Tibial nerve (tissue), 4 donors: ENCODE results near the gene SPTB. TPM values are rescaled to one million over a fixed set of nuclear protein-coding genes. Genes with fewer than 3 reads are reported as not detected.

Experiments used
- DNase-seq, 2 donors: peaks; one replicate each; pipeline ENCODE4 v3.0.0-alpha.2; 2019; ENCODE audit warnings: low spot score in 2 of 2
- H3K27ac ChIP-seq, 4 donors: fragments of 200-600 bp; sonication (generic) in 3 of 4; one replicate each; pipeline ENCODE4 v1.5.1; 2017 to 2019; ENCODE audit warnings: mild to moderate bottlenecking in 1 of 4
- H3K27me3 ChIP-seq, 2 donors: fragments of 200-600 bp; sonication (generic) in 1 of 2; one replicate each; pipeline versions ENCODE4 v1.5.1 to v1.6.0; 2017 to 2019
- H3K36me3 ChIP-seq, 3 donors: fragments of 200-600 bp; sonication (generic); one replicate each; pipeline ENCODE4 v1.5.1; 2018 to 2019
- H3K4me1 ChIP-seq, 4 donors: fragments of 200-600 bp; sonication (generic) in 3 of 4; one replicate each; pipeline ENCODE4 v1.5.1; 2017 to 2019
- H3K4me3 ChIP-seq, 4 donors: fragments of 200-600 bp; sonication (generic) in 3 of 4; one replicate each; pipeline ENCODE4 v1.5.1; 2017 to 2019; ENCODE audit warnings: mild to moderate bottlenecking in 1 of 4, moderate library complexity in 1 of 4
- H3K9me3 ChIP-seq, 4 donors: fragments of 200-600 bp; sonication (generic) in 3 of 4; one replicate each; pipeline ENCODE4 v1.5.1; 2017 to 2019
- CTCF ChIP-seq, 5 experiments: fragments of 200-600 bp in 3 of 5; fragments of 450-650 bp in 2 of 5; sonication (generic) in 3 of 5; IDR thresholded peaks; one replicate each; pipeline ENCODE4 v1.5.1; 2016 to 2019; ENCODE audit warnings: antibody characterized with exemption in 5 of 5, mild to moderate bottlenecking in 3 of 5, moderate library complexity in 2 of 5
- EP300 ChIP-seq, 2 donors: sonication (generic); formaldehyde crosslinking; IDR thresholded peaks; one replicate each; pipeline ENCODE4 v1.6.1; 2017; ENCODE audit warnings: antibody characterized with exemption in 2 of 2, mild to moderate bottlenecking in 1 of 2
- POLR2A ChIP-seq, 2 donors: fragments of 450-650 bp; IDR thresholded peaks; one replicate each; pipeline ENCODE4 v1.6.1; 2017; ENCODE audit warnings: antibody characterized with exemption in 2 of 2, mild to moderate bottlenecking in 2 of 2, moderate library complexity in 2 of 2
- WGBS, 2 donors: methylation state at CpG; one replicate each; pipeline ENCODE4 v1.1.5; 2018; 5-methylcytosine and 5-hydroxymethylcytosine counted together
- total RNA-seq, 4 donors: library from RNA; depleted of rRNA; stranded (reverse); fragments of >200 nt; gene quantifications; one replicate each; pipeline ENCODE4 v1.1.0, GENCODE V29; 2016

Gene SPTB
- total RNA-seq, 4 donors from 2014 or later, result 4.5 to 12.6 (median 9.2) TPM

- no peak for DNase-seq
- H3K27me3 ChIP-seq, result no peaks in the 10 kb centered on the region
- H3K4me3 ChIP-seq, result peak overlapping the region; percentile 10 to 90 (median 84)
- H3K36me3 ChIP-seq, result no peaks in the 10 kb centered on the region
- H3K9me3 ChIP-seq, result no peaks in the 10 kb centered on the region
- peak overlapping the region; percentile 79 to 98 (median 91) for H3K27ac ChIP-seq
- TF ChIP-seq CTCF (IDR thresholded peaks at IDR 0.05), result no peak
- TF ChIP-seq EP300 (IDR thresholded peaks at IDR 0.05), result no peak
- TF ChIP-seq POLR2A (IDR thresholded peaks at IDR 0.05), result no peak
- peaks cover 0 to 88% (median 54%) of the 10 kb centered on the region in 4 donors for H3K4me1 ChIP-seq
- WGBS, 2 donors, result 20 to 29% methylated on average over 4 of the region's 4 CpGs
Observed at GRCh38 chr14:64706119-64706592, 173.6 kb downstream of the SPTB start.

DNA sequence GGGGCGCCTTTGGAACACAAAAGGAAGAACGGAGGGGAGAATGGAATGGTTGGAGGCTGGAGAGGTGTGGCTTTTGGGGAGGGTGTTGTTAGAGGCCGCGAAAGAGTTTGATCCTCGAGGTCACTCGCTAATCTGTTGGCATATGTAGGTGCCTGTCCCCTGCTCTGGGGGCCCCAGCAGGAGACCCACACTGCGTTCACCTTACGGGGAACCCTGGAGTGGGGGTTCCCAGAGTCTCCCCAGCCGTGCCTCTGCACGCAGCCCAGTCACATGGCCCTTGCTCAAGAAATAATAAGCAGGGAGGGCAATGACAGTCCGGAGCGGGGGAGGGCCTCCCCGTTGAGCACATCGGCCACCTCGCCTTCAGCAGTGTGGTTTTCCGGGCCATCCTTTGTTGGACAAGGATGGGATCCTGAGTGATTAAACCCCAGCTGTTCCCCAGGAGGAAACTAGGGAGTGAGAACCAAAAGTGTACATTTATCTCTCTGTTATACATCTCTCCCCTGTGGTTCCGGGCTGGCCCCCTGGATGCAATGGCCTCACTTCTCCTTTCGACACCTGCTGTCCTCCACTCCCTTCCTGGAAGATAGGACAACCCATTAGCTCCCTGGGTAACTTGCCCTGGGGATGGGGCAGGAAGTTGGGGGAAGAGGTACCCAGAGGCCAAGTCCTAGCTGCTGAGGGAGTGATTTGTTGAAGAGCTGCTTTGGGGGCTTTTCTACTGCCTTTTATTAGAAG lies 174.2 kb downstream of the SPTB start:
- Histone ChIP-seq H3K27ac (peak overlapping the region; percentile 79 to 98 (median 91)), H3K4me3 (peak overlapping the region; percentile 72 to 90 (median 84)), H3K27me3 (no peaks in the 10 kb centered on the region), H3K9me3 (no peaks in the 10 kb centered on the region), H3K36me3 (no peaks in the 10 kb centered on the region), H3K4me1 (peaks cover 0 to 82% (median 51%) of the 10 kb centered on the region in 4 donors)
- 9 to 14% methylated on average over 18 of the region's 18 CpGs for WGBS, 2 donors
- TF ChIP-seq CTCF (IDR thresholded peaks at IDR 0.05), result no peak
- peak in 1 of 2 donors; percentile 73 for TF ChIP-seq EP300 (IDR thresholded peaks at IDR 0.05)
- peak in 1 of 2 donors; percentile 47 for TF ChIP-seq POLR2A (IDR thresholded peaks at IDR 0.05)
- peak in 1 of 2 donors; percentile 43 for DNase-seq

- no peaks in the 10 kb centered on the region for H3K36me3 ChIP-seq
- H3K27ac ChIP-seq, result peak overlapping the region; percentile 79 to 98 (median 91)
- peak overlapping the region; percentile 72 to 90 (median 84) for H3K4me3 ChIP-seq
- no peaks in the 10 kb centered on the region for H3K27me3 ChIP-seq
- TF ChIP-seq EP300 (IDR thresholded peaks at IDR 0.05), result no peak
- no peak for TF ChIP-seq CTCF (IDR thresholded peaks at IDR 0.05)
- no peak for TF ChIP-seq POLR2A (IDR thresholded peaks at IDR 0.05)
- no peak for DNase-seq
- H3K9me3 ChIP-seq, result no peaks in the 10 kb centered on the region
- H3K4me1 ChIP-seq, result peaks cover 0 to 75% (median 46%) of the 10 kb centered on the region in 4 donors
- WGBS, 2 donors, result 1% methylated on average over 43 to 51 of the region's 51 CpGs
Observed at GRCh38 chr14:64704743-64705380, 174.8 kb downstream of the SPTB start.

- TF ChIP-seq POLR2A (IDR thresholded peaks at IDR 0.05) (peak in 1 of 2 donors; percentile 62), CTCF (IDR thresholded peaks at IDR 0.05) (peak in 1 of 5 experiments; percentile 34), EP300 (IDR thresholded peaks at IDR 0.05) (peak in 1 of 2 donors; percentile 90)
- no peaks in the 10 kb centered on the region for H3K9me3 ChIP-seq
- no peaks in the 10 kb centered on the region for H3K27me3 ChIP-seq
- whole genome bisulfite sequencing, 2 donors, result 1% methylated on average over 35 to 45 of the region's 69 CpGs
- H3K4me1 ChIP-seq, result peaks cover 0 to 73% (median 45%) of the 10 kb centered on the region in 4 donors
- DNase-seq, result peak in 1 of 2 donors; percentile 53
- H3K36me3 ChIP-seq, result no peaks in the 10 kb centered on the region
- H3K27ac ChIP-seq, result peak within 1 kb of the TSS; percentile 79 to 98 (median 91)
- H3K4me3 ChIP-seq, result peak within 1 kb of the TSS; percentile 72 to 90 (median 84)
Observed at GRCh38 chr14:64704143-64704742, 175.5 kb downstream of the SPTB start, which contains the start of gene PLEKHG3. TSS of gene PLEKHG3 (plus strand) at chr14:64704424. CDS start at chr14:64727632, 23,208 bp downstream.
